ENCODE data around the gene NUP214.
A peak's percentile ranks its signal among the peaks of the same experiment; 100 is the strongest.
"Not testable (repeated sequence)": the region's sequence is repeated elsewhere in the genome, so short reads cannot be mapped to it uniquely, and the experiment has no call there.

Gene NUP214

DNA sequence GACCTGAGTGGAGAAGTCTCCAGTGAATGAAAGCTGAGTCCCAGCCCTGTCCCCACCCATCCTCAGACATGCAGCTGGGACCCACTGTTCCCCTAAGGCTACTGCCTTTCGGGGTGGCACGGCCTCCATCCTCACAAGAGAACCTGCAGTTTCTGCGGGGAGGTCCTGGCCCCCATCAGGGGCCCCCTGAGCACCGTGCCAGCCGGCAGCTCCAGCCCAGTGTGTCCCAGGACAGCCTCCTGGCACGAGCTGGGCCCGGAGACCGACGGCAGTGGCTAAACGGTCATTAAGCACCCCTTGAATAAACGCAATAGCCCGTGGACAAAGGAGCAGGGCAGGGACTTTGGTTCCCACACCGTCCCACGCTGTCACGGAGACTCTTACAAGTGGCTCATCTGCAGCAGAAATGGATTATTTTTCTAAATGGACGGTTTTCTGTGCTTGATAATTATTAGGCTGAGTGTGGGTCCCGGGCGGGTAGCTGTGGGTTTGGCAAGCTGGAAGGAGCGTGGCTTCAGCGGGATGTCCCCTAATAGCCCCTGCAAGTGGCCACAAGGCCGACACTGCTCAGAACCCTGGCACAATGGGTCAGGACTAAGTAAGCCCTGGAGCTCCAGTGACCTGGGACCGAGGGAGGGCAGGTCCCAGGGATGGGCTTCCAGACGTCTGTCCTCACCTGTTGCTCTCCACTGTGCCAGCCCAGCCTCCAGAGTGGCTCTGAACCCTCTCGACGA, 133.5 kb downstream of the NUP214 start:
- no peak for DNase-seq

DNA sequence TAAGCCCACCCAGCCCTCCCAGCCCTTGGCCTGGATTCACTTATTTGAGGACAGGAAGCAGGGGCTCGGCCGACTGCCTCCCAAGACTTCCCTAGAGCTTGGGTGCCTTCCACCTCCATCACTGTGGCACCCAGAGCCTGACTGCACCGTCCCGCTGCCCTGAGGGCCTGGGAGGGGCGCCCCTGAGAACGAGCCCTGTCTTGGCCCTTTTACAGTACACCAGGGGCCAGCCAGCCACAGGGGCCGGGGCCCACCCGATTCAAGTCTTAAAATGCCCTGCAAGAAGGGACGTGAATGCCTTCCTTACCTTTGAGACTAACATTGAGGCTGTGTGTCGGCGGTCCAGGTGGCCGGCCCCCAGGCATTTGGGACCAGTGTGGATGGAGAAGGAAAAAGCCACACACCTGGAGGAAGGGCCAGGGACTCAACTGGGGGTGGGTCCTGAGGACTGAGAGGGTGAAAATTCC, 134.1 kb downstream of the NUP214 start:
- no peak for DNase-seq

DNA sequence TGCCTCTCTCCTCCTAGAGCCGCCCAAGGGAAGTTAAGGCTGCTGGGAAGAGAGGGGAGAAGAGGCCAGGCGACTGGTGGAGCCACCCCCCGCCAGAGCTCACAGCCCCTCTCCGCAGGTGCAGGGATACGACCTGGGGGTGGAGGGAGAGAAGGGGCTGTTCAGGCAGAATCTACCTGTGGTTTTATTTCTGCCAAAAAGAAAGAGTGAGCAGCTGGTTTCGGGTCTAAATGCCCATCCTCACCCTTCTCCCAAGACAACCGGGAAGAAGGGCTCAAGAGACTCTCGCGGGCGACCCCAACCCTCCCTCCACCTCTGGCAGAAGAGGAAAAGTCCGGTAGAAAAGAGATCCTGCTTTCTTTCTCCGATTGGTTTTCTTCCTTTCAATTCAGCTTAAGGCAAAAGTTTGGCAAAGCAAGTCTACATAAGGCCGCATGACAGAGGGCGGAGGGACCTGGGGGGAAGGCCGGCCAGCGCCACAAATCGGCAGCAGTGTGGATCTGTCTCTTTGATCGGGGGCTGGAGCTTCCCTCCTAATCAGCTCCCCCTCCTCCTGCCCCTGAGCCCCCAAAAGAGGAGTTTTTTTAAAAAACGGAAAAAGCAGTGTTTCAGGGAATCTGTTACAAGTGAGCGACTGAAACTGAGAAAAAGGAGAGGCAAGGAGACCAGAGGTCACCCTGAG, 134.7 kb downstream of the NUP214 start:
- DNase-seq, result no peak

DNA sequence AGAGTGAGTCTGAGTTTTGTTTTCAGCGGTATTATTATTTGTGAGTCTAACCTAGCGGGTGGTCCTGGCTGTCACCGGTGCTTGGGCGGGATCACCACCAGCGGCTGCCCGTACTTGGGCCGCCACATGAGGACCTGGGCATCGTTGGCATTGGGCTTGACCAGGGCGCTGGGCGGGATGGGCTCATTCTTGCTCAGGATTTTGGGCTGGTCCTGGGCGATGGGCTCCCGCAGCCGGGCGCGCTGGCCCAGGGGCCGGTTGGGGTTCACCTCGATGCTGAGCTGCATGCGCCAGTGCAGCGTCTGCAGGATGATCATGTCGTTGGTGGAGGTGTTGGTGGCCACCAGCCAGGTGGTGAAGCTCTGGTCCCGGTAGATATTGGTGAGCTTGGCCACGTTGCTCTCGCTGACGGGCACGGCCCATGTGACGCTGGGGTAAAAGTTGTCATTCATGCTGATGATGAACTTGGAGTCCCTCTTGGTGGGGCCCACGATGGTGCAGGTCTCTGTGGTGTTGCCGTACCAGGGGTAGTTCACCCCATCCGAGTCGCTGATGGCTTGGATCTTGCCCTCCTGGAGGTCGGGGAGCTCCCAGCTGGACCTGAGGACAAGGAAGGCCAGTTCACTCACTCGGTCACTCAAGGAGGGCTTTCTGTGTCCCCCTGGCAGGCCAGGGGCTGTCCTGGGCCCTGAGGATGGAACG, 135.5 kb downstream of the NUP214 start:
- DNase-seq, result no peak

DNA sequence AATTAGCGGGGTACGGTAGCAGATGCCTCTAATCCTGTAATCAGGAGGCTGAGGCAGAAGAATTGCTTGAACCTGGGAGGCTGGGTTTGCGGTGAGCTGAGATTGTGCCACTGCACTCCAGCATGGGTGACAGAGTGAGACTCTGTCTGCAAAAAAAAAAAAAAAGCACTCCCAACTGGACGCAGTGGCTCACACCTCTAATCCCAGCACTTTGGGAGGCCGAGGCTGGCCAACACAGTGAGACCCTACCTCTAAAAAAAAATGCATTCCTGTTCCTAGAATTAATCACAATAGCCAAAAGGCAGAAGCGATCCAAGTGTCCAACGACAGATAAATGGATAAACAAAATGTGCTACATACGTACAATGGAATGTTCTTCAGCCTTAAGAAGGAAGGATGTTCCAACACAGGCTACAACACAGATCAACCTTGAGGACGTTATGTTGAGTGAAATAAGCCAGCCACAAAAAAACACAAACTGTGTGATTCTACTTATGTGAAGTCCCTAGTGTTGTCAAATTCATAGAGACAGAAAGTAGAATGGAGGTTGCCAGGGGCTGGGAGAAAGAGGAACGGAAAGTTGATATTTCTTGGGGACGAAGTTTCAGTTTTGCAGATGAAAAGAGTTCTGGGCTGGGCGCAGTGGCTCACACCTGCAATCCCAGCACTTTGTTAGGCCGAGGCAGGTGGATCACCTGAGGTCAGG, 137.1 kb downstream of the NUP214 start:
- no peak for DNase-seq

DNA sequence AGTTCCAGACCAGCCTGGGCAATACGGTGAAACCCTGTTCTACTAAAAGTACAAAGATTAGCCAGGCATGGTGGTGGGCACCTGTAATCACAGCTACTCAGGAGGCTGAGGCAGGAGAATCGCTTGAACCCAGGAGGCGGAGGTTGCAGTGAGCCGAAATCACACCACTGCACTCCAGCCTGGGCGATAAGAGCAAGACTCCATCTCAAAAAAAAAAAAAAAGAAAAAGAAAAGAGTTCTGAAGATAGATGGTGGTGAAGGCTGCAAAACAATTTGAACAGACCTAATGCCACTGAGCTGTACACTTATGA, 137.6 kb downstream of the NUP214 start:
- not testable (repeated sequence) for DNase-seq

DNA sequence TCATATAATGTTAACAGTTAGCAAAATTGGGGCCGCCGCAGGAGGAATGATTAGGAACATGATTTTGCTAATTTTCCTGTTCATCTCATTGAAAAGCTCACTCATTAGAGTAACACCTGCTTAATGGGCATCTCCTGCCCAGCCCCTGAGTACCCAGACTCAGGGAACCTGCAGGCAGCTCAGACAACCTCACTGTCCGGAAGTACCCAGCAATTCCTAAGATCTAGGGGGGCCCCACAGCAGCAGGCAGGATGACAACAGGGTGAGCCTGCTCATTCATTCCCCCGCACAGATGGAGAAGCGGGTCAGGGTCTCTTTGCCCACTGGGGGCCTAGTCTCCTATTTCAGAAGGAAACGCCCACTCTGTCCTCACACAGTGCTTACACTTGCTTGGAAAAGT, 138.3 kb downstream of the NUP214 start:
- DNase-seq, result no peak

DNA sequence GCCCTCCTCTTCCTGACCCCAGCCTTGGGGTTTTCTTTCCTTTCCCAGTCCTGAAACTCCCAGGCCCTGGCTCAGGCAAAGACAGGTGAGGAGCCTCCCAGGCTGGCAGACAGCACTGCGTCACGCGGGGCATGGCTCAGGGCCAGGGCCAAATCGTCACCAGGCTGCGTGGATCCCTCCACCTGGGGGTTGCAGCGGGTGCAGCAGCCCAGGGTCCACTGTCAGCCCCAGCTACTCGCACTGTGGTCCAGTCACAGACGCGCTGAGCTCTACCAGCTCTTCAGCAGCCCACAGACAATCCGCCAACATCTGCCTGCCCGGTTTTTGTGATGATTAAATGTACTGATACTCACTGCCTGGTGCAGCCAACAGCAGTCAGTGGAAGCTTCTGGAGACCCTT, 138.8 kb downstream of the NUP214 start:
- no peak for DNase-seq

DNA sequence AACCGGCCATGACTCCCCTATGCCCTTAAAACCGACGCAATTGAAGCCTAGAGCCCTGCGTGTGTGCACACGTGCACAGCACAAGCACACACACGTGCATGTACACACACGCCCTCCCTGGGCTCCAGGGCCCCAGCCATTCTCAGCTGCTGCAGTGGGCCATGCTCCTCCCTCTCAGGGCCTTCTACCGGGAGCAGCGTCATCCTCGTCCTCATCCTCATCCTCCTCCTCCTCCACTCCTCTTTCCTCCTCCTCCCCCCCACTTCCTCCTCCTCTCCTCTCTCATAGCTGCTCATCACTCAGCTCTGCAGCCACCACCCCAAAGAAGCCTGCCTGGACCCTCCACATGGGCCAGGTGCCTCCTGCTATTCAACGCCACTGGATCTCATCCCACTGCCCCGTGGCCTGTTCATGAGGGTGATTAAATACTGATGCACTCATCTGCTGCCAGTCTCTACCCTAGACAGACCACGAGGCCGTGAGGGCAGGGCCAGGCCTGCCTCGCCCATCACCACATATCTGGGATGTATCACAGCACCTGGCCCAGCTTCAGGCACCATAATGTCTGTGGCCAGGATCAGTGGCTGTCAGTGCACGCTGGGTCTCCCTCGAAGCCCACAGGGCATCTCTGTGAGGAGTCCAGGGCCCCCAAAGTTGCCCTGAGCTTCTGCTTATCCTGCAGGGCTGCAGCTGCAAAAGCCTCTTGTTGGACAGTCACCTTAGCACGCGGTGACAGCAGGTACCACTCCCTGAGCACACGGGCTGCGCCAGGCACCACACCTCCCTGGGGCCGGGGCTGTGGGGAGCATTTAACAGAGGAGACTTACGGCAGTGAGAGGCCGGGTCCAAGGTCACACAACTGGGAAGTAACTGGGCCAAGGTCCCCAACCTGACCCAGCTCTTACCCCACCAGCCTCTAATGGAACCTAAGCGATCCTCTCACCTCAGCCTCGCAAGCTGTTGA, 141.2 kb downstream of the NUP214 start:
- no peak for DNase-seq

DNA sequence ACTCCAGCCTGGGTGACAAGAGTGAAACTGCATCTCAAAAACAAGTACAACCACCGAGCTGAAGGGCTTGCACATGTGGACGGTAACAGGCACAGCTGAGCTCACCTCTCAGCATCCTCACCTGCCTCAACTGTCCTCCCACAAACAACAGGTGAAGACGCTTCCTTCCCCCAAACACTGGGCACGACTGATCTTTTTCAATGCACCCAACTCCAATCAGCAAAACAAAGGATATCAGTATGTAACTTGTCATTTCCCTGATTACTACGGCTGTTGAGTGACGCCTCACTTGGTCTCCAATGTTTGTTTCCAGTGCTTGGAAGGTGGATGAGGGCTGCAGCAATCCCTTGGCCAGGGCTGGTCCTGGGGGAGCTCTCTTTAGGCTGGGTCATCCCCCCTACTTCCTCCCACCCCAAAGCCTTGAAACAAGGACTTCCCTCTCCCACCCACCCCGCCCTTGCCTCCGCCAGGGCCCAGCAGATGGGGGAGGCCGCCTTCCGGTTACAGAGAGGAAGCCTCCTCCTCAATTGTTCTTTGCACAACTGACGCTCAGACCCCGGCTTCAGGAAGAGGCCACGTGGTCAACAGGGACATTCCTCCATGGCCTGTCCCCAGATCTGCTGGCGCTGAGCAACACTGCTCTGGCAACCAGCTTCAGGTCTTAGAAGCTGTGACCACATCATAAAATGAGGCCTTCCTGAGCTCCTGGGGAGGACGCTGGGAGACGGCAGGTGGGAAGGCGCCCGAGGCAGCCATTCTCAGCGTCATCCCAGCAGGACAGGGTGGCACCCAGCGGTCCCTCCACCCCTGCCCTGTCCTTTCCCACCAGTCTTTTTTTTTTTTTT, 145.0 kb downstream of the NUP214 start:
- peak in 19 of 56 donors; percentile 13 to 61 (median 33) for DNase-seq

DNA sequence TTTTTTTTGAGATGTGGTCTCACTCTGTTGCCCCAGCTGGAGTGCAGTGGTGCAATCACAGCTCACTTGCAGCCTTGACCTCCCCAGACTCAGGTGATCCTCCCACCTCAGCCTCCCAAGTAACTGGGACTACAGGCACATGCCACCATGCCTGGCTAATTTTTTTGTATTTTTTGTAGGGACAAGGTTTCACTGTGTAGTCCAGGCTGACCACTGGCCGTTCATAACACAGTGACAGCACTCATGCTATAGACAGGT, 145.6 kb downstream of the NUP214 start:
- DNase-seq, result not testable (repeated sequence)

DNA sequence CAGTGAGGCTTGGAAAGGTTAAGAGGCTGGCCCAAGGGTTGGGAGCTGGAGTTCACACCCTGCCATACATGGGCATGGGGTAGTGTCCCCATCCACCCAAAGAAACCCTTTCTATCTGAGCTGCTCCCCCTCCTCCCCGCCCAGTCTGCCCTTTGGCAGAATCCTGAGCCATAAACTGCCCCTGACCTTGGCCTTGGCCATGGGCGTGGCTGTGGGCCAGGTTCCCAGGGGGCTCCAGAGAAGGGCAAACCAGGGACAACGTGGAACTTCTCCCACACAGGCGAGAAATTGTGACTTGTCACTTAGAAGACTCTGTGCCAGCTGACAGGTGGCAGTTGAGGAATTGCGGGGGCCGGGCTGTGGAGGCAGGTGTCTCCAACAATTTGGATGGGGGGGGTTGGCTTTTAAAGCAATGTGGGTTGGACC, 146.1 kb downstream of the NUP214 start:
- DNase-seq, result peak in 13 of 56 donors; percentile 12 to 51 (median 32)

DNA sequence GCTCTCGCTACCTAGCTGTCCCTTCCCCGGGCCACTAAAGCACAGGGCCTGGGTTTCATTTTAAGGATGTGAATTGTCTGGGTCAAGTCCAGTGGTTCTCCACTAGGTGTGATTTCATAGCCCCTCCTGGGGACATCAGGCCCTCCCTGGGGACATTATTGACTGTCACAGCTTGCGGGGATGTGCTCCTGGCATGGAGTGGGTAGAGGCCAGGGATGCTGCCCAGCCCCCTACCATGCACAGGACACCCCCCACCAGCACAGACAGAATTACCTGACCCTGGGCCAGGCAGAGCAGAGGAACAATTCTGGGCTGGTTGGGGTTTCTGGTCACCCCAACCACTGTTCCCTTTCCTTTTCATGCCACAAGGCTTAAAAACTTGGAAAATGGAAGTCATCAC, 146.8 kb downstream of the NUP214 start:
- no peak for DNase-seq

DNA sequence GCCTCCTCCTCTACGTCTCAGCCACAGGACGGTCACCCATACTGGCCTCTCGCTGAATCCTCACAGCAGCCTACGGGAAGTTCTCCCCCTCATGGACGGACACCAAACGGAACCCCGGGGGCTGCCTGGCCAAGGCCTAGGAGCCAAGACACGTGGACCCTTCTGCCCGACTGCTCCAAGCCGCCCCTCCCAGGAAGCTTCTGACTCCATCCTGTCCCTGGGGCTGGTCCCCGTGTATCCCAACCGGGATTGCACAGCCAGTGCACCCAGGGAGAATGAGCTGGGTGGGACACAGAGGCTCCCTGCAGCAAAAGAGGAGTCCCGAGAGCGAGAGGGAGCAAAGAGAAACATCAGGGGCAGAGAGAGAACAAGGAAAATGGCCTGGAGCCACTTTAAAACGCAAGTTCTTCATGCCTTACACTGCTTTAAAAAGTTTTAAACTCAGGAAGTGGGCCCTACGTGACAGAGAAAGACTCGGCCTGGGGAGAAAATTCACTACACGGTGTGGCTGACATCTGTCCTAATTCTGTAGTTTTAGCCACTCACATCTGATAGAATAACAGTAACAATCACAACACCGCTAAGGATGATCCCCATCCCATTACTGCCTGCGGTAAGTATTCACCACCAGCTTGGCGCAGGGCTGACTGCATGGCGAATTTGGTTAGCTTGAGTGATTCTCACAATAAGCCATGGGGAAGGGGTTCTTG, 147.9 kb downstream of the NUP214 start:
- DNase-seq, result peak in 2 of 56 donors; percentile 16 to 18

DNA sequence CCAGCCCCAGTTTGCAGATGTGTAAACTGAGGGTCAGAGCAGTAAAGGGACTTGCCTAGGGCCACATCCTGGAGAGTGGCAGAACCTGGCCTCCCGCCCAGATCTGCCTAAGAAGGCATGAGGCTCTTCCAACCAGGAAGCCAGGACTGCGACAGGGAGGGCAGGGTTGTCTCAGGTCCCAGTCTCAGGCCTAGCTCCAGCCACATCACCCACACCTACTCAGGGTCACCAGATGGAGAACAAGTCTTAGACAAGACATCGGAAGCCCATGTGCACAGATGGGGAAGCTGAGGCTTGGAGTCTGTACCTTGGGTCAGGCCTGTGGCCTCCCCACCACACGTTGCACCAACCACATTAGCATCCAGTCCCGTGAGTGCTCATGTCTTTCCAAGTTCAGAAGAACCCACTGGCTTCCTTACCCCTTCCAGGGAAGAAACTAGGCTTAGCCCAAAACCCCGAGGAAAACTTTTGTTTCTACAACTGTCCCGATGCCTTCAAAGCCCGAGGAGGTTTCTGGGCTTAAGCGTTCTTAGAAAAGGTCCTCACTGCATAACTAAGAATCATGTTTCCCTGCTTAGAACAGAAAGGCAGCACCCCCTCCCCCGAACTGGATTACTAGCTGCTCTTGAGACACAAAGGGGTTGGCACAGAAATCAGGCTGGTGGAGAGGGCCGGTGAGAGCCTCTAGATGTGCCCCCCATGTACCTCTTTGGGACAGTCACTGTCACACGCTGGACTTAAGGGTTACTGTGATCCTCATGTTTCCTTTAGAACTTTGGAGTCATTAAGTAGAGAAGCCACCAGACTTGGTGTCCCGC, 148.7 kb downstream of the NUP214 start:
- no peak for DNase-seq

DNA sequence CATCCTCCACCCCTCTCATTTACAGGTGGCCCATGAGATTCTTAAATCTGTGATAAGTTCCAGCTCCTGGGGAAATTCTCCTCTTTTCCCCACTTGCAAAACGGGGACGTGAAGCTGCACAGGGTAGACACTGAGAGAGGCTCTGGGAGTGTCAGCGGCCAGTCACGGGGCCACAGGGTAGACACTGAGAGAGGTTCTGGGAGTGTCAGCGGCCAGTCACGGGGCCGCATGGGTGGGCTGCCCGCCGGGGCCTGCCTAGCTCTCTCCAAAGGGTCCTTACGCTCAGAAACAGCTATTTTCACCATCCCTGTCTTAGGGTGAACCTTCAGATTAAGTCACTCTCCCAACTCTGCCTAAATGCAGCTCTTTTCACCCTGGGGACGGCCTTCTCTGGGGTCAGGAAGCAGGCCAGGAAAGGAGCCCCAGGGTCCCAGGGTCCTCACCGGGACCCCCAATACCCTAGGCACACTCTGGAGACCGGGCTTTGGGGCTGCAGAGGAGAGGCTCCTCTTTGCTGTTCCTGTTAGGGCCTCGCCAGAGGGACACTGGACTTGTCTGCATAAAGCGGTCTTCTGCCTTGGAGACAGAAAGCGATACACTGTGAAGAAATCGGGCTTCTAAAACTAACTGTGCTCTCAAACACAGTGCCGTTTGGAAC, 149.4 kb downstream of the NUP214 start:
- DNase-seq, result peak in 3 of 56 donors; percentile 17 to 31 (median 20)

DNA sequence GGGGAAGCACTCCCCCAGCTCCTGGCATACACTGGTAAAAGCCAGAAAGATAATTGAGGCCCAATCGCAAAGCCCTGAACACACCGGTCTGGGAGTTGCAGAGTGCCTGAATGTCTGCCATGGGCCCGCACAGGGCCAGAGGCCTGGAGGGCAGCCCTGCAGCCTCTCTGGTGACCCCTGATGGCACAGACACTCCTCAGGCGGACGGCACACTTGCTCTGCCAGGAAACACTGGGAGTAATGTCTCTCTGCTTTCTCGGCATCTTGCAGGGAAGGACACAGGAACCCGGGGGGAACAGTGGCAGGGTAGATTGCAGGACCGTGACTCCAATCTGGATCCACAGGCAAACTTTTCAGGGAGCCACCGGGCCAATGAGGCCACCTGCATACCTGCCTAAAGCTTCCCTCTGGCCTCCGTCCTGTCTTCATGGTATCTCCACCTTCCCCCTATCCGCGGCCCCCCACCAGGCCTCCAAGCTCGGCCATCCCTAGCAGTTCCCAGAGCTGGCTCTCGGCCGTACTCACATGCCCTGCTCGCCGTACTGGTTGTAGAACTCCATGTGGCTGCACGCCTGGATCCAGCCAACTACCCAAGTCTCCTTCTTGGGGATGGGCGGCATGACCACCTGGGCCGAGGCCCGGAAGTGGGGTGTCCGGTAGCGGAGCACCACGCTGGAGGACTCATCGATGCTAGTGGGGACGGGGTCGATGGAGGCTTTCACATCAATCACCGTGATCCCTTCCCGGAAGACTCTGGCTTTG, 150.1 kb downstream of the NUP214 start:
- no peak for DNase-seq

Measured in nucleus accumbens (tissue), 56 donors.